Stimulated activated CD8-positive, alpha-beta memory T cell treated with anti-CD3 and anti-CD28 coated beads, Interleukin-15, amount 100 ng/mL, for 1 hour (primary cell): ENCODE data around the gene OR4K17.
"Not testable (repeated sequence)": the region's sequence is repeated elsewhere in the genome, so short reads cannot be mapped to it uniquely, and the experiment has no call there.

Experiments
- DNase-seq: peaks from one replicate; pipeline ENCODE4 v3.0.0-alpha.2; 2020; ENCODE audit warnings: low read depth

OR4K17 gene

GRCh38 chr14:20110438-20110837 lies at the start of gene OR4K17:
OR4K17 (plus strand) TSS chr14:20110739; CDS start chr14:20117500, 6,761 bp downstream.
- DNase-seq: no peak

- DNase-seq: no peak
Measured at GRCh38 chr14:20092050-20092449, 18.5 kb upstream of the OR4K17 start.

GRCh38 chr14:20093442-20093841 lies 17.1 kb upstream of the OR4K17 start:
- no peak for DNase-seq

- DNase-seq: not testable (repeated sequence)
Measured at GRCh38 chr14:20098926-20099770, 11.4 kb upstream of the OR4K17 start.

GRCh38 chr14:20112321-20112720 lies 1.8 kb downstream of the OR4K17 start:
- DNase-seq: no peak

- DNase-seq: no peak
Measured at GRCh38 chr14:20116748-20117147, 6.2 kb downstream of the OR4K17 start.

GRCh38 chr14:20118795-20119194 lies 8.3 kb downstream of the OR4K17 start:
- no peak for DNase-seq

GRCh38 chr14:20138520-20138919 lies 28.0 kb downstream of the OR4K17 start, which contains the start of gene OR4N5:
OR4N5 (plus strand) TSS chr14:20138820; CDS start chr14:20143736, 4,916 bp downstream.
- DNase-seq: no peak

- DNase-seq: no peak
Measured at GRCh38 chr14:20143911-20144310, 33.4 kb downstream of the OR4K17 start.

- no peak for DNase-seq
Measured at GRCh38 chr14:20144820-20145219, 34.3 kb downstream of the OR4K17 start.

- DNase-seq: no peak
Measured at GRCh38 chr14:20164462-20164861, 53.9 kb downstream of the OR4K17 start.

GRCh38 chr14:20167091-20167490 lies 56.6 kb downstream of the OR4K17 start:
- DNase-seq: no peak

GRCh38 chr14:20169852-20170251 lies 59.3 kb downstream of the OR4K17 start:
- DNase-seq: not testable (repeated sequence)
